HepG2 (cell line): ENCODE measurements around the gene PRKAR1B. TPM values are rescaled to one million over a fixed set of nuclear protein-coding genes. Genes with fewer than 3 reads are reported as not detected.

Experiments
- ATAC-seq: fragments of 200-7000 bp; cut with Tn5 transposase; 3 replicates; pipeline ENCODE4 v1.9.1; 2020; ENCODE audit warnings: mild to moderate bottlenecking, moderate library complexity
- BruUV-seq: library from RNA; stranded (reverse); fragments of 400-500 nt; replicated peaks from 2 replicates; lab custom pipeline; 2021; lab: Mats Ljungman, UMichigan
- CTCF ChIA-PET: fragments of 300-600 bp; formaldehyde crosslinking; extraction: SDS; loops from one replicate; lab custom pipeline; 2021; ENCODE audit warnings: low total read pairs, inconsistent platforms, low intra/inter-chr PET ratio; lab: Yijun Ruan, JAX
- POLR2A ChIA-PET: fragments of 350-600 bp; sonication (Branson Sonifier 250); formaldehyde crosslinking; loops from one replicate; lab custom pipeline; 2020; ENCODE audit warnings: antibody characterized with exemption, inconsistent platforms; lab: Yijun Ruan, JAX
- DNase-seq: peaks from one replicate; pipeline ENCODE4 v3.0.0-alpha.2; 2015; ENCODE audit warnings: low spot score
- FAIRE-seq: peaks from 3 replicates; lab custom pipeline; 2011; peaks lifted over from hg19 to GRCh38; lab: Jason Lieb, UNC
- H2AFZ ChIP-seq: one replicate; pipeline ENCODE4 v1.6.1; 2011; ENCODE audit warnings: low read length, inconsistent platforms
- H3K27ac ChIP-seq: fragments of 300-600 bp; 3 replicates; pipeline ENCODE4 v1.8.0; 2011; ENCODE audit warnings: mixed run types, mild to moderate bottlenecking, mixed read lengths, low read length, inconsistent platforms; ENCODE audit not compliant: insufficient read depth; ENCODE audit errors: extremely low read length
- H3K27me3 ChIP-seq, 2 experiments: fragments of 200-600 bp in 1 of 2; 2 replicates in 1 of 2; 3 replicates in 1 of 2; pipeline versions ENCODE4 v1.6.0 to v1.8.0; 2011; ENCODE audit warnings: low read length in 2 of 2, mild to moderate bottlenecking in 2 of 2, moderate library complexity in 2 of 2, inconsistent platforms in 1 of 2; ENCODE audit not compliant: insufficient read depth in 2 of 2, control insufficient read depth in 1 of 2
- H3K36me3 ChIP-seq, 2 experiments: fragments of 200-600 bp in 1 of 2; replicated peaks in 1 of 2; 2 replicates in 1 of 2; 3 replicates in 1 of 2; pipeline versions ENCODE4 v1.5.1 to v1.8.0; 2011; ENCODE audit warnings: low read length in 2 of 2, inconsistent platforms in 1 of 2; ENCODE audit not compliant: insufficient read depth in 2 of 2, control insufficient read depth in 1 of 2
- H3K4me1 ChIP-seq: 2 replicates; pipeline ENCODE4 v1.5.1; 2012; ENCODE audit warnings: low read length, inconsistent platforms; ENCODE audit not compliant: insufficient read depth
- H3K4me2 ChIP-seq: 2 replicates; pipeline ENCODE4 v1.6.0; 2011; ENCODE audit warnings: low read depth, low read length, inconsistent platforms
- H3K4me3 ChIP-seq, 3 experiments: fragments of 200-600 bp in 1 of 3; sonication (generic), shearing (Covaris generic) in 1 of 3; replicated peaks in 1 of 3; 2 replicates each; pipeline ENCODE4 v1.5.1; 2011 to 2016; ENCODE audit warnings: low read length in 3 of 3, inconsistent platforms in 2 of 3, low read depth in 2 of 3, mild to moderate bottlenecking in 2 of 3, control low read depth in 1 of 3, mixed read lengths in 1 of 3; ENCODE audit not compliant: insufficient read depth in 1 of 3
- H3K79me2 ChIP-seq: one replicate; pipeline ENCODE4 v1.6.1; 2011; ENCODE audit warnings: low read length, inconsistent platforms; ENCODE audit not compliant: insufficient read depth
- H3K9ac ChIP-seq: 2 replicates; pipeline ENCODE4 v1.6.0; 2011; ENCODE audit warnings: mild to moderate bottlenecking, low read depth, low read length, inconsistent platforms; ENCODE audit not compliant: insufficient read depth
- H3K9me3 ChIP-seq: 2 replicates; pipeline ENCODE4 v1.5.1; 2012; ENCODE audit warnings: mild to moderate bottlenecking, low read length
- H4K20me1 ChIP-seq: 2 replicates; pipeline ENCODE4 v1.6.0; 2011; ENCODE audit warnings: inconsistent platforms, mild to moderate bottlenecking, low read length, moderate library complexity; ENCODE audit not compliant: insufficient read depth
- FOSL1 ChIP-seq: sonication (generic); formaldehyde crosslinking; IDR thresholded peaks from 2 replicates; pipeline ENCODE4 v1.9.0; 2021; ENCODE audit warnings: missing genetic modification reagents, borderline replicate concordance
- HCFC1 ChIP-seq: fragments of 150-350 bp; IDR thresholded peaks from 2 replicates; pipeline ENCODE4 v1.6.1; 2014; ENCODE audit warnings: low read depth, low read length
- MEIS1 ChIP-seq: sonication (generic); formaldehyde crosslinking; IDR thresholded peaks from 2 replicates; pipeline ENCODE4 v1.9.0; 2021; ENCODE audit warnings: mild to moderate bottlenecking, missing genetic modification reagents, moderate library complexity, borderline replicate concordance
- NCOR1 ChIP-seq: fragments of 200-600 bp; sonication (generic); IDR thresholded peaks from 2 replicates; pipeline ENCODE4 v1.7.0; 2017; ENCODE audit warnings: antibody characterized with exemption, low read length, borderline replicate concordance
- NR2F2 ChIP-seq: IDR thresholded peaks from 2 replicates; pipeline ENCODE4 v1.6.1; 2012; ENCODE audit warnings: low read depth, inconsistent platforms, borderline replicate concordance
- PBX3 ChIP-seq: sonication (generic); formaldehyde crosslinking; IDR thresholded peaks from 2 replicates; pipeline ENCODE4 v1.8.1; 2023; ENCODE audit warnings: missing genetic modification reagents, inconsistent platforms, borderline replicate concordance
- PITX1 ChIP-seq: sonication (generic); formaldehyde crosslinking; IDR thresholded peaks from 2 replicates; pipeline ENCODE4 v1.5.1; 2020; ENCODE audit warnings: mild to moderate bottlenecking, missing genetic modification reagents
- RBAK ChIP-seq: sonication (generic); formaldehyde crosslinking; IDR thresholded peaks from 2 replicates; pipeline ENCODE4 v1.5.1; 2020; ENCODE audit warnings: mild to moderate bottlenecking, missing genetic modification reagents
- RNF219 ChIP-seq: sonication (generic); formaldehyde crosslinking; IDR thresholded peaks from 2 replicates; pipeline ENCODE4 v1.5.0; 2020; ENCODE audit warnings: mild to moderate bottlenecking, missing genetic modification reagents
- ZBTB44 ChIP-seq: sonication (generic); formaldehyde crosslinking; IDR thresholded peaks from 2 replicates; pipeline ENCODE4 v1.4.0; 2020; ENCODE audit warnings: missing genetic modification reagents
- ZNF235 ChIP-seq: sonication (generic); formaldehyde crosslinking; IDR thresholded peaks from 2 replicates; pipeline ENCODE4 v1.8.1; 2023; ENCODE audit warnings: mild to moderate bottlenecking, missing genetic modification reagents, borderline replicate concordance
- ZNF44 ChIP-seq: sonication (generic); formaldehyde crosslinking; IDR thresholded peaks from 2 replicates; pipeline ENCODE4 v1.5.1; 2020; ENCODE audit warnings: mild to moderate bottlenecking, missing genetic modification reagents
- whole genome bisulfite sequencing: methylation state at CpG from one replicate; pipeline ENCODE4 v1.1.6; 2017; ENCODE audit warnings: low lambda C conversion rate; 5-methylcytosine and 5-hydroxymethylcytosine counted together
- in situ Hi-C: cut with HindIII; loops from 2 replicates; pipeline ENCODE4 v1.10.0; 2017; ENCODE audit warnings: low pct_unique_long_range_greater_than_20kb; ENCODE audit not compliant: extremely low pct_ligation_motif_present
- intact Hi-C: fragments of 100-400 bp; cut with micrococcal nuclease; formaldehyde crosslinking; loops from one replicate; pipeline ENCODE4 v1.10.0; 2022; ENCODE audit not compliant: unreplicated experiment
- polyA plus RNA-seq, 8 experiments: library from polyadenylated mRNA; depleted of rRNA in 3 of 8; stranded (reverse) in 7 of 8; unstranded in 1 of 8; fragments of >200 nt; fragmentation: Illumina TruSeq in 4 of 8; extraction: Trizol in 4 of 8; gene quantifications; 2 replicates each; pipeline versions ENCODE4 v1.2.1 to v1.2.3, GENCODE V29; 2011 to 2016; ENCODE audit warnings: low read depth in 4 of 8, missing spikeins in 1 of 8, mixed read lengths in 1 of 8; ENCODE audit not compliant: insufficient read depth in 1 of 8
- total RNA-seq, 5 experiments: library from RNA; depleted of rRNA; stranded (reverse); fragments of >200 nt; fragmentation: Illumina TruSeq; extraction: Trizol; gene quantifications; 2 replicates each; pipeline ENCODE4 v1.2.3, GENCODE V29; 2016; ENCODE audit warnings: low read depth in 1 of 5

PRKAR1B gene
- total and polyA plus RNA-seq, 2 of the 13 experiments (the other 11 are each of a cell fraction or from before 2014, with no cell fraction given) = 7.9 to 28.2 TPM

- TF ChIP-seq PBX3 (no peak), ZNF44 (CRISPR knock-in tag) (no peak)
These were observed 223.4 kb downstream of the PRKAR1B start (continued) for GRCh38 chr7:503575-504111.

GRCh38 chr7:502296-502695 is 224.8 kb downstream of the PRKAR1B start:
- H4K20me1 ChIP-seq = peaks cover 5% of the 10 kb centered on the region; the same call in 1 of the 2 replicates
- no peak overlapping the region for H2AFZ ChIP-seq
- FAIRE-seq (no peak), DNase-seq (no peak), ATAC-seq (no peak)
- H3K79me2 ChIP-seq = no peaks in the 10 kb centered on the region
- H3K4me3 ChIP-seq = no peak overlapping the region
- no peak overlapping the region for H3K27ac ChIP-seq
- ChIA-PET CTCF (no interaction called here), POLR2A (interaction anchor here (2.0 kb wide), 1 partner anchor 10 kb away, joined by 5 read pairs; no protein-coding TSS in a partner anchor)
- H3K9ac ChIP-seq = no peak overlapping the region
- peak overlapping the region; percentile 29; the same call in 1 of the 2 replicates for H3K4me2 ChIP-seq
- WGBS = 57% methylated on average over 8 of the region's 13 CpGs
- no peaks in the 10 kb centered on the region for H3K36me3 ChIP-seq
- intact Hi-C loops (loop anchor here (5.0 kb wide), 1 partner anchor 65 kb away; no protein-coding TSS in a partner anchor), in situ Hi-C loops (no loop called here)
- BruUV-seq = no TSS peak
- no peaks in the 10 kb centered on the region for H3K9me3 ChIP-seq
- no peaks in the 10 kb centered on the region for H3K27me3 ChIP-seq
- TF ChIP-seq RBAK (CRISPR knock-in tag) = no peak
- TF ChIP-seq NCOR1 = no peak
- H3K4me1 ChIP-seq = peaks cover 38% of the 10 kb centered on the region

- no peaks in the 10 kb centered on the region for H3K9me3 ChIP-seq
- intact Hi-C loops = loop anchor here (5.0 kb wide), 1 partner anchor 64 kb away; no protein-coding TSS in a partner anchor
- 88% methylated on average over 7 of the region's 7 CpGs for WGBS
- ATAC-seq (no peak), FAIRE-seq (no peak), DNase-seq (no peak)
- H2AFZ ChIP-seq = no peak overlapping the region
- no peak overlapping the region for H3K27ac ChIP-seq
- peaks cover 5% of the 10 kb centered on the region; the same call in 1 of the 2 replicates for H4K20me1 ChIP-seq
- ChIA-PET POLR2A (no interaction called here), CTCF (no interaction called here)
- no peaks in the 10 kb centered on the region for H3K36me3 ChIP-seq
- H3K4me2 ChIP-seq = no peak overlapping the region
- H3K79me2 ChIP-seq = no peaks in the 10 kb centered on the region
- H3K4me1 ChIP-seq = peaks cover 38% of the 10 kb centered on the region
- in situ Hi-C loops = no loop called here
- H3K4me3 ChIP-seq = no peak overlapping the region
- BruUV-seq = no TSS peak
- H3K27me3 ChIP-seq = no peaks in the 10 kb centered on the region
- no peak overlapping the region for H3K9ac ChIP-seq
- TF ChIP-seq MEIS1 (CRISPR knock-in tag) = no peak
- TF ChIP-seq ZBTB44 (CRISPR knock-in tag) = no peak
- TF ChIP-seq RNF219 = no peak
- no peak for TF ChIP-seq NR2F2
- no peak for TF ChIP-seq HCFC1
- no peak for TF ChIP-seq ZNF235
- no peak for TF ChIP-seq PITX1
- no peak for TF ChIP-seq FOSL1
These were observed 225.6 kb downstream of the PRKAR1B start for GRCh38 chr7:501526-501925.
